ENCODE results near the gene MUC12.

DNA sequence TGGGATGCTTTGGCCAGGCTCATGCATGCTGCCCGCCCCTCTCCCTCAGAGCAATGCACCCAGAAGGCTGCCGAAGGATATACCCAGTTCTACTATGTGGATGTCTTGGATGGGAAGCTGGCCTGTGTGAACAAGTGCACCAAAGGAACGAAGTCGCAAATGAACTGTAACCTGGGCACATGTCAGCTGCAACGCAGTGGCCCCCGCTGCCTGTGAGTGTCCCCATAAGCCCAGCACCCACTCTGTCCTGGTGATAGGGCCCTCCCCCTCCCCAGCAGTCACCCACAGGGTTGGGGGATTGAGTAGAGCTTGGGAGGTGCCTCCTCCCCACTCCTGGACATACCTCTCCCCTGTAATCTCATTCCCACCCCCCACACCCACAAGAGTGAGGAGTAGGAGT, 43.6 kb downstream of the MUC12 start:
- TF ChIP-seq POLR2A (IDR thresholded peaks at IDR 0.05) (no peak), CTCF (IDR thresholded peaks at IDR 0.05) (no peak), POLR2AphosphoS5 (IDR thresholded peaks at IDR 0.05) (no peak)

Measured in gastroesophageal sphincter (tissue), 3 donors.